Activated CD8-positive, alpha-beta memory T cell treated with anti-CD3 and anti-CD28 coated beads for 1 hour (primary cell): ENCODE data around the gene PIK3R1.

Experiments
- DNase-seq, 2 donors: peaks; one replicate each; pipeline ENCODE4 v3.0.0-alpha.2; 2020; ENCODE audit warnings: low read depth in 1 of 2; ENCODE audit errors: extremely low read depth in 1 of 2

The PIK3R1 gene

DNA sequence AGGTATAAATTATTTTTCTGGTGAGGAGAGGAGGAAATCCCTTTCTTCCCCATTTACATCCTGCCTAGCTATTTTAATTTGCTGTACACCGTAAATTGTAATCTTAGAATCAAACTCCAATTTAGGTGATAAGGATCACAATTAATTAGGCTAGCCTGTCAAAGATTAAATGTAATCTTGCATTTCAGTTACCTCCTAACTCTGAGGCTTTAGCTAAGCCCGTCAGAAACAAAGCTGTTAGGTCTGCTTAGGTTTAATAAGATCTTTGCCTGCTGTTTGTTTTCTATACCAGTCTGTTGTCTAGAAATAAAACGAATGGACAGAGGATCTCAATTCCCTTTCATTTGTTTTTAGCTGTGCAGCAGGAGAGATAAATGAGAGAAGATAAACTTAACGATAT, 51.5 kb downstream of the PIK3R1 start:
- DNase-seq: no peak

DNA sequence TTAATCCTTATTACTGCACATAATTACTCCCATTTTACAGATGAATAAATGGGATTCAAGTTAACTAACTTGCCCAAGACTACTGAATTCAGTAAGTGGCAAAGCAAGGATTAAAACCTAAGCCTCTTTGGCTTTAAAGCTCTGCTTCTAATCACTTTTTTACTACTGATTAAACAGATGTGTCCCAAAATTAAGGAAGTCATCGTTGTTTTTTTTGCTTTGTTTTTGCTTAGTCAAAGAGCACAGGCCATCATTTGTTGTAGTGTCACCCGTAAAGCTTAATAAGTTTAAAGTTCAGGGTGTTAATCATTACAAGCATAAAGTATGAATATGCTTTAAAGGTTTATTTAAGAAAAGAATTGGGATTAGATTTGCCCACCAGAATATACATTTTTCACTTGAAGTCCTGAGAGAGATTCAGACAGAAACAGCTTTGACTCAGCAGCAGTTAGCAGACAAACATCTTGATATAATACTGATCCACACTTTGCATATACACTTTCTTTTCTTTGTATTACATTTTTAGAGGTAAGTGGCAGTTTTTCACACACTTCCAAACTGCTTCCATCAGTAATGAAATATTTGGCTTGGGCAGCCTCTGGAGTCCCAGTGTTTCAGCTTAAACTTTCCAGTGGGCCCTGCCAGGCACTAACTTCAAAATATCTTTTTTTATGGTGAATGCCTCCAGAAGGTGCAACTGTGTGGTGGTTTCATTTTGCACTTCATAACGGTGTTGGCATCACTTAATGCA, 52.7 kb downstream of the PIK3R1 start:
- DNase-seq: no peak

DNA sequence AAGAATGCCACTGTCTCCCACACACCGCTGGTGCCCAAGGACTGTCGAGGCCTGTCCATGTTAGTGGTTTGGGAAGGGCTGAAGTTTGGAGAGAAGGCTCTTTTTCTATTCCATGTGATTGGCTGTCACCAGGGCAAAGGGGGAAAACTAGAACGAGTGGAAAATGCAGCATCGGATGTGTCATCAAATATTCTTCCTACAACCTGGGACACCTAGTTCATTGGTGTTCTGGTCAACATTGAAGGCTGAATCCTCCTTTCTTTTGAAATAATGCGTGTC, 53.2 kb downstream of the PIK3R1 start:
- no peak for DNase-seq

DNA sequence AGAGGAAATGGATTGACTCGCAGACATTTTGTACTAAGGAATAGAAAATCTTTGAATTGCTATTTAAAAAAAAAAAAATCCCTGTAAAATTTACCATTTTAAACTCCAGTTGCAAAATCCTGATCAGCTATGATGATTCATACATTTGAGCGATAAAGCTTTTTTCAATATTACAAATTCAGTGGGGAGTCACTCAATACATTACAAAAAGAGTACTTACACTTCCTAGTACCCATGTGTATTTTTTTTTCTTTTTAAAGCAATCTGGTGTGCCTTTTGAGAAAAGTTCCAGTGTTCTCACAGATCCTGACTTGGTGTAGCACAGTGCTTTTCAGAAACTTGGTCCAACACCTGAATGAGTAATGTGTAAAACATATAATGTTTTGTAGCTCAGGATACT, 54.3 kb downstream of the PIK3R1 start:
- DNase-seq: no peak

DNA sequence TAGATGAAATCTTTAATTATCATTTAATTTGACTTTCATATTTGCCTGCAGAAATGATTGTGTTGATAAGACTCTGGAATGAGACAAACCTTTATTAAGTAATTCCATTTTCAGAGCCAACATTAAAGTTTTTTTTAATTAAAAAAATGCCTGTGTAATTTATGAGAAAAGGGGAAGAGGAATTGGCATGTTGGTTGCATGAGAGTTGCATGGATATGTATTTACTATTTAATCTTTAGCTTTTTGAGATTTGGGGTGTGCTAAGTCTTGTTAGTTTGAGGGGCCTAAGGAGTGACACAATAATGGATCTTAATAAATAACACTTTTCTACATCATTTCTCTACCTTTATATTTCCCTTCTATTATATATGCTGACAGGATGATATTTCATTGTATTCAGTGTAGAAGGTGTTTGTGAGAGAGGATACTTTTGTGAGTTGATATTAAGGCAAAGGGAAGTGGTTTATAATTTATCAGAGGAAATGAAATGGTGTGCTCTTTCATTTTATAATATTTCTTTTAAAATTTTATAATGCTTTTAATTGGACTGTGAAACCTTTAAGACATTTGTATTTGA, 54.9 kb downstream of the PIK3R1 start:
- DNase-seq: no peak

DNA sequence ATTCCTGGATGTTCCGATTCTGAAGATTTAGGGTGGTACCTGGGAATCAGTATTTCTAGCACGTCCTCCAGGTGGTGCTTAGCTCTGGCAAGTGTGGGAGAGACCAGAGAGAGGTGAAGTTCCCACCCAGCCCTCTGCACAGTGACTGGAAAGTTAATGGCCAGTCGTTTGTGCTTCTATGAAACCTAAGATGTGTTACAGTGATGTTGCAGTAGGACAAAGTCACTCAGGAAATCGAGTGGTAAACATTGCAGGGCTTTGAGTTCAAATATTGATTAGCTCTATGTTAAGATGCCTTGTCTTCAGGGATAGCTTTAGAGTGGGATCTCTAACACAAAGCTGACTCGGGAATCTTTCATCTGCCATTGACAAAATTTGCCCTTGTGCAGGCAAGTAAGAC, 55.6 kb downstream of the PIK3R1 start:
- DNase-seq: no peak

DNA sequence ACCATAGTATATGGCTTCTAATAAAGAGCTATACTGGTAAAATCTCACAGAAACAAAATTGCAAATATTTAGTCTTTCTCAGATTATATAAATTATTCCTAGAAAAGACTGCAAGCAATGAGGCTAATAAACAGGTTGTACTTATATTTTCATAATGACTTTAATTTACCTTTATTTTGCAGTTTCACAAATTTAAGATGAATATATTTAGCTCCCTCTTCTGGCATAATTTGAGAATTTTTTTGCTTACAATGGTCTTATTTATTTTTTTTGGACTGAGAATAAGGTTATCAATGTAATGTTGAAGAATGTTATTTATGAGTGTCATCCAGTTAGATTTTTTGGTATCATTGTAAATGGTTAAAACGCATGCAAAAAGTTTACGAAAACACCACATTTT, 56.7 kb downstream of the PIK3R1 start:
- DNase-seq: no peak

DNA sequence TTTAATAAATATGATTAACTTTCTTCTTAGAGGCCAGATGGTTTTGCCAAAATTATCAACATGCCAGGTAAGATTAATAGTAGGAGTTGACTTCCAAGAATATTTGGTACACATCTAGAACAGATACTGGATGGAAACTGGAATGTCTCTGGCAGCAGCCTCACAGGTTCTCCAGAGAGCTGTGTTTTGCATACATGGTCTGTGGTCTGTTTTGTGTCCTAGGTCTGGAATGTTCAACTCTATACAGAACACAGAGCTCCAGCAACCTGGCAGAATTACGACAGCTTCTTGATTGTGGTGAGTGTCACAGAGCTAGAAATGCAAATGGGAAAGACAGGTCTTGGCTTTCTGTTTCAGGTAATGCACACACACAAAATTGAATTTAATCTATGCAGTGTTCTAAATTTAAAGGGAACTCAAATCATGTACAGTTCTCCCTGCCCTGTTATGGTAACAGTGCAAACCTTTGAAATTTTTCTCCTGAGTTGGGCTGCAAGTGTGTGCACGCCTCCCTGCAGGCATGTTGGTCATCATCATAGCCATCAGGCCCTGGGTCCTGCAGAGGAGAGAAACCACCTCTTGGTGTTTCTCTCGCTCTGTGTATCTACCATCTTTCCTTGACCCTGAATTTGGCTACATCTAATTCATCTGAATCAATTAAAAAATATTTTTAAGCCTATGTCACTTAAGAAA, 58.3 kb downstream of the PIK3R1 start:
- no peak for DNase-seq

DNA sequence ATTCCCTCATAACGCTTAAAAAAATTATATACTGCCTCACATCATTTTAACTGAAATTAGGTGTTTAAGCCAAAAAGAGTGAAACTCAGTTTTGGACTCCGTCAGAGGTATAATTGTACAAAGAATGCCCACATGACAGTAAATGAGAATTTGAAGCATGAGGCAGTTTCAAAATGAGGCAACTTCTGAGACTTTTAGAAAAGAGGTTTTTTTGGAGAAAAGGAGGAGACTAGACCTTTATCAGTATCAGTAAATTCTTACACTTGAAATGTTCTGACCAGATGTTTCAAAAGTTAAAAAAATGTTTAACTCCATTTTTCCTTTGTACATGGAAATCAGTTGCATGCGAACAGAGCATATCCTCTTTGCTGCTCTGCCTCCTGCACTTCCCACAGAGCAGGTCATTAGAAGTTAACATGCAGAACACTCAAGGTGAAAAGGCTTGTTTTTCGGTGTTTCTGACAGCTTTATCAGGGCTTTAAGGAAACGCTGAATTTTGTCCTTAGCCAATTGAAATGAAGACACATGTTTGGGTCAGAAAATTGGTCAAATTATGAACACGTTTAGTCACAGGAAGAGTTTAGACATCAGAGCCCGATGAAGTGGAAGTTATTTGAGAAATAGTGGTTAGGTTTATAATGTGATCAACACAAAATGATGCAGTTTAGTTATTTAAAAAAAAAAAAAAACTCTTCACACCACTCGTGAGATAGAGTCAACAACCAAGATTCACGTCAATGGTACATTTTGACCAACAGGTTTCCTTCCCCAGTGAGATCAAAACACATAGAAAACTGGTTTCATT, 59.5 kb downstream of the PIK3R1 start:
- no peak for DNase-seq

DNA sequence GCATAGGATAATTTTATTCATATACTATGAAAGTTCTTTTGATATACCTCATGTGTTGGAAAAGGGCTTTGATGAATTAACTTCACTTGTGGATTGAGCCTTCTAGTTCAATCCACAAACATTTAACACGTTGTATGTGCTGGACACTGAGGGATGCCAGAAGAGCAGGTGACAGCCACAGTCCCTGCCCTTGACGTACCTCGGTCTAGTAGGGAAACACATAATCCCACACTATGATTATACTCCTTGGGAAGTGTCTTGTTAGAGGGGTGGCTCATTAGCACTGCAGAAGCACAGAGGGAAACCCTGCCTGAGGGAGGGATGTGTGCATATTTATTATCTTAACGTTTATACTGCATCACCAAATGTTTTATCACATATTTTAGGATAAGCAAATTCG, 61.2 kb downstream of the PIK3R1 start:
- DNase-seq: no peak

DNA sequence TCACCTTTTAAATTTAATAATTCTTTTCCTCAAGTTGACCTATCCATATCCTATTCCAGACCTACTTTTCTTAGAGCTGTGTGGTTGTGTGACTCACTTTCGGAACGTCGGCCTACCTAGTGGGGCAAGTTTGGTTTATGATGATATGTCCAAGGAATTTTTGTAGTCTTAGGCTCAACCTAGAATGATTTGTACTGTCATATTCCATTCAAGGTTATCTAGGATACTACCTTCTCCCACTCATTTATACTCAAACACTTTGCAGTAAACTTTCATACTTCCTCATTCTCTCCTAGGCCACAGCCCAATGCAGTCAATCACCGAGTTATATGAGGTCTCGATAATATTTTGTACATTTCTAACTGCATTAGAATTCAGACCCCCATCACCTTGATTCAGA, 61.9 kb downstream of the PIK3R1 start:
- no peak for DNase-seq

DNA sequence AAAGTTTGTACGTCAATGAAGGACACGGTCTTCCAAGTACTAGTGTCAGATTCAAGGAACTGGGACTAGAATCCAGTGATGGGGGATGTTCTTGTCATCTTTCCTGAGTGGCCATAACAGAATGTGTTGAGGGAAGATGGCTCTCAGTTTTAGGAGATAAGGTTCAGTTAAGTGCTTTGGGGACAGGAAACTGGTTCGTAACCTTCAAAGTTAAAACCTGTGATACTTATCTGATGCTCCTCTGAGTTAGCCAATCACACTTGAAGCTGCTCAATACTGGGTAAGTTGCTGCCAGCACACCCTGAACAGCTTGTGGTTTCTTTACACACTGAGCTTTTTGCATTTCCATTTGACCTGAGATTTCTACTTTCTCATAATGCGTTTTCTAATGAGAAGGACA, 64.4 kb downstream of the PIK3R1 start:
- no peak for DNase-seq

DNA sequence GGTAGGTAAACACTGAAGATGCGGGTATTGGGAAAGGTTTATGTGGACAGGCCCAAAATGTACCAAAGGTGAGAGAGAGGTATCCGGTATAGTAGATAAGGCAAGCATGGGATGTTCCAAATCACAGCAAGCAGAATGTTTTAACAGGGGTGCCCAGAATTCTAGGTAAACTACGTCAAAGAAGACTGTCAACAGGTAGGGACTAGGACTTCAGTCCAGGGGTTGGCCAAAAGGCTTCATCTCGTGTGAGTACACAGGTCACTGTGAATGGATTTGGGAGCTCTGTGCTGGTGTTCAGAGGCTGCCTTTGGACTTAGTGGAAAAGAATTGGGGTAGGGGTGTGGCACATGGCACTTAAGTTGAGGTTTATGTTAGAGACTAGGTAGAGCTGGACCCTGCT, 66.4 kb downstream of the PIK3R1 start:
- no peak for DNase-seq

DNA sequence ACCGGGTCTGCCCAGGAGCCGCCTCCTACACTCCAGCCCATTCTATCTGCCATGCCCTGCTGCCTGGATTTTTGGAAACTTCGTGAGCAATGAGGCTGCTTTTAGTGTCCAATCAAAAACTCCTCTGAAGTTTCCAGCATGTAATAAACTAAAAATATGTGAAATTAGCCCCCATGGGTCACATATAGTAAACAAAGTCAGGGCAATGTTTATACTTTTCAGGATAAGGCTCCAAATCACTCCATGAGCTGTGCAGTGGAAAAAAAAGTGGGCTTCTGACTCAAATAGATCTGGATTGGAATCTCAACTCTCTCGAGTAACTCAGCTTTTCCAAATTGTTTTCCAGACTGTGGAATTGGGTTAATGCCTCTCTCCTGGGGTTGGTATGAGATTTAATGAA, 68.2 kb downstream of the PIK3R1 start:
- DNase-seq: no peak

DNA sequence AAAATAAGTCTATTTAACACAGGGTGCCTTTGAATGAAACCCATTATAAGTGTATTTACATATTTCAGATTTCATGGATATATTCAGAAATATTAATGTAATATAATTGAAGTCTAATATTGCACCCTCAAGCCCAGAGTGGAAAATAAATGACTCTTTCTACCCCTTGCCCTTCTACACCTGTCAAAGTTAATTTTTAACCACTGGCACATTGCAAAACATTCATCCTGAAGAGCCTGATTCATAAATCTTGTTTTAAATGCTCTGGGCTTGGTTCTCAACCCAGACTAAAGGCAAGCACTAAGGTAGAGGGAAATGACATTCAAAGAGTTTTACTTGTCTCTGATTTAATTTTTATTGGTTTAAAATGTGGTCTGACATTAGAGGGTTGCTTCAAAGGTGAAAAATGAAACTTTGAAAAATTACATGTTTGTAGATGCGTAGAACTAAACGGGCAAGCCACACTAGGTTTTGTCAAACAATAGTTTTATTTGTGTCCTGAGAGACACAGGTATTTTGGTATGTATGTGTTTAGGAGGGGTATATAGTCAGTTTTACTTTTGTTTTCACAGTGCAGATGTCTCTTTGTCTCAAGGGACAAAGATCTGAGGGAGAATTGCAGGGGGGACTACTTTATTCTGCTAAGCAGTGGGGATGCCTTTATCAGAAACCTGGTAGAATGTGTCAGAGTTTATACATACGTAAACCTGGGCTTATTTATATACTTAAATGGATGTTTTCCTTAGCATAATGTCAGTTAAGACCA, 69.7 kb downstream of the PIK3R1 start:
- no peak for DNase-seq

DNA sequence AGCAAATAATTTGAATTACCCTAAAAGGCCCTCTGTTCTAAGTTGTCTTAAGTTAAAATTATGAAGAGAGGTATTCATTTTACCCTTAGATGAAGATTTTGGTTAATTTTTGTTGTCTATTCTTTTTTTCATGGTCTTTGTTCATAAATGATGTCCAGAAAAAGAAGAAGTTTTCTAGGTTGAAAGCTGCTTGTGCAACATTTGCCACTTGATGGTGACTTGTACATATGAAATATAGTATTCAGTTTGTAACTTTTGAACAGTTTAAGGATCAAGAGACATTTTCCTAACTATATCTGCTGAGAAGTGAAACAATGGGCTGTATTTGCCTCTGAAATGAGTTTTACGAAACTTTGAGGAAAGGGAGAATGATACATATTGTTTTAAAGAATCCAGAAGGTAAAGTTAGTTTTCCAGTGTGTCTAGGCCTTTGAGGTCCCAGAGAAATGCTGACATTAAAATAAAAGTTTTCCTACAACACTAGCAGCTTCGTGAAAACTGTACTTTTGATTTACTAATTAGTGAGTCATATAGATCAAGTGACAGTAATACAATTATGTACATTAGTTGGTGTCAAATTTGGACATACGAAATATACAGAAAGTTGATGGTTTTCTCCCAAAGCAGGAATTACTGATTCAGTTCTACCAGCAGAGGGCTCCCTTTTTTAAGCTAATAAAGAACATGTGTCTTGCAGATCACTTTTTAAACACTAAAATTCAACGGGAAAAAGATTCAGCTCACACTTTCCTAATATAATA, 70.5 kb downstream of the PIK3R1 start:
- DNase-seq: no peak

DNA sequence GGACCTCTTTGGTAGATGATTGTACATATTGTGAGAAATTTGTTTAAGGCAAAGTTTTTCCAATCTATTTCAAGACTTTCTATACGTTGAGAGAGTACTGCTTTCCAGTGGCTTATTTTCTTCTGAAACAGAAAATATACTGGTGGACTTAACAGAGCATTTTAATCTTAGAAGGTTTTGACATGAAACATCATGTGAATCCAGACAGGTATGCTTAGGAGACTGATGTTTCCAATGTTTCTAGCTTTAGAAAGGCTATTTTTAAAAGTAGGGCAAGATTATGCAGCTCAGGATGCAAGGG, 71.0 kb downstream of the PIK3R1 start:
- no peak for DNase-seq

DNA sequence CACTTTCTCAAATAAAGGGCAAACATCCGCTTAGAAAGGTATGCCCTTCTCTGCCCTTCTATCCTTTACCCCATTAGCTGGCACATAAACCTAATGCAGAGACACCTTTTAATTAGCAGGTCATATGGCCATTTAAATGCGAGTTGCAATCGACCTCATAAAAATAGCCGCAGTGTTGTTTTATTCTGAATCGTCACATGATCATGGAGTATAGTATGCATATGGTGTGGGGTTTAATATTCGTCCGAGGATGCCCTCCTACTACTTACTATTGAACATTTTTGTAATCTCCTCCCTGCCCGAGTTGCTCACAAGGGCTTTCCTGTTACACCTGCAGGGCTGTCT, 72.0 kb downstream of the PIK3R1 start:
- no peak for DNase-seq

DNA sequence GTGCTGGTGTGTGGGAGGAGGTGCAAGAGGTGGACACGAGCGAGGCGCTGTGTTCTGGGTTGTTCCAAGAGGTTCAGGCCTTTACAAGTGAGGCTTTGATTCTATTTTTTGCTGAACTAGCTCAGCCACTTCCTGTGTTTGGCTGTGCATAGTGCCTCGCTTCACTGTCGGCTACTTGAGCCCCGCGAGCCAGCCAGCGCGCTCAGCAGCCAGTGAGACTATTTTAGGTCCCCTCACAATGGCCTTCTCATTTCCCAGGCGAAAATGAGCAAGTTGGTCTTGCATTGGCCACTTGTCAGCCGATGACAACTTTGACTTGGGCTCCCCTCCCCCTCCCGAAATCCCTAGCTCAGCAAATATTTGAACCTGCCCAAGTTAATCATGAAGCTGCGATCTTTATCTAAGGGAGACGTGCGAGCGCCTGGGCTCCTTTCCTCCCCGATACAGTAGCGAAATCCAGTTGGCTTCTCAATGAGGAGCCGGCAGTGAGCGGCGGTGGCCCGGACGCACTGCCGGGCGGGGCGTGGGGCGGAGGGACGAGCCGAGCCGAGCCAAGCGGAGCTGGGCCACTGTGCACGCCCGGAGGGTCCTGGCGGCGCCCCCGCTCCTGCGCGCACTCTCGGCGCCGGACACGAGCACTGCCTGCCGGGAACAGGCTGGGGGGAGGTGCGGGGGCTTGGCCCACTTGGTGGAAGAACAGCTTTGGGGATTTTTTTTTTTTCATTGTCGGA, 72.6 kb downstream of the PIK3R1 start:
- DNase-seq: peak in 1 of 2 donors; percentile 23

DNA sequence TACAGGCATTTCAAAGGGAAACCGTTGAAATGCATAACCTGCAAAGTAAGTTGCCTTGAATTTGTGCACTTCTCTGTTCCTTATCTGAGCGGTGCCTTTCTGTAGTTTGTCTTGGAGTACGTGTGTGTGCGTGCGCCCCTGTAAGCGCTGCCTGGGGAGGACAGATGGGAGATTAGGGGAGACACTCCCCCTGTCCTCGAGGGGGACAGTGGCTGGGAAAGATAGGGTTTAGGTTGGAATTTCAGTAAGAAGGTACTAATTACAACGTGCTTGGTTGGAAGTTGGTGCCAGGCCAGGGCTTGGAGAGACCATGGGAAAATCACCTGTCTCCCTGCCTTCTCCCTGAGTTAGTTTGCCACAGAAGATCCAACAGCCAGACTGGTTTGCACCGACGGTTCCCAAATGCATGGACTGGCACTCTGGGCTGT, 73.2 kb downstream of the PIK3R1 start:
- DNase-seq: no peak
